Measurements from ENCODE around the gene SPSB3.
"Not testable (repeated sequence)": the region's sequence is repeated elsewhere in the genome, so short reads cannot be mapped to it uniquely, and the experiment has no call there.

SPSB3 gene

DNA sequence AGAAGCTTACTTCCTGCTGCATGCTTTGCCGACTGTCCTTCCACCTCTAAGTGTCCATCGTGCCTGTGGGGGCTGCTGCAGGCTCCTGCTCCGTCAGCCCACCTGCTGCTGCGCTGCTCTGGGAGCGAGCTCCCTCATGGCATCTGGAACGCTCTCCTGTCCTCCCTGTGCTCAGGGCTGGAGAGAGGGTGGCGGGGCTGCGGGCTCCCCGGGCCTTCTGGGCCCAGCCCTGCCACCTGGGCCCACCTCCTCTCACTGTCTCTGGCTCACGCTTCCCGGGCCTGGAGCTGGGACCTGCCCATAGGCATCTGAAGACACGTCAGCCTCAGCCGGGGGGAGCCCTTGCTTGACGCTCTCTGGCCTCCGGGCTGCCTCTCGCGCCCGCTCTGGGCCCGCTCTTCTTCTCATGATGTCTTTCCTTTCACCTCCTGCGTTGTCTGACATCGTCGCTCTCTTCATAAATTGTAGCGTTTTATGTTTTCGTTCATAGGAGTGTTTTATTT lies 38.0 kb downstream of the SPSB3 start:
- no peak for DNase-seq (ENCODE audit: low read depth in 1 of 2, low spot score in 1 of 2)

DNA sequence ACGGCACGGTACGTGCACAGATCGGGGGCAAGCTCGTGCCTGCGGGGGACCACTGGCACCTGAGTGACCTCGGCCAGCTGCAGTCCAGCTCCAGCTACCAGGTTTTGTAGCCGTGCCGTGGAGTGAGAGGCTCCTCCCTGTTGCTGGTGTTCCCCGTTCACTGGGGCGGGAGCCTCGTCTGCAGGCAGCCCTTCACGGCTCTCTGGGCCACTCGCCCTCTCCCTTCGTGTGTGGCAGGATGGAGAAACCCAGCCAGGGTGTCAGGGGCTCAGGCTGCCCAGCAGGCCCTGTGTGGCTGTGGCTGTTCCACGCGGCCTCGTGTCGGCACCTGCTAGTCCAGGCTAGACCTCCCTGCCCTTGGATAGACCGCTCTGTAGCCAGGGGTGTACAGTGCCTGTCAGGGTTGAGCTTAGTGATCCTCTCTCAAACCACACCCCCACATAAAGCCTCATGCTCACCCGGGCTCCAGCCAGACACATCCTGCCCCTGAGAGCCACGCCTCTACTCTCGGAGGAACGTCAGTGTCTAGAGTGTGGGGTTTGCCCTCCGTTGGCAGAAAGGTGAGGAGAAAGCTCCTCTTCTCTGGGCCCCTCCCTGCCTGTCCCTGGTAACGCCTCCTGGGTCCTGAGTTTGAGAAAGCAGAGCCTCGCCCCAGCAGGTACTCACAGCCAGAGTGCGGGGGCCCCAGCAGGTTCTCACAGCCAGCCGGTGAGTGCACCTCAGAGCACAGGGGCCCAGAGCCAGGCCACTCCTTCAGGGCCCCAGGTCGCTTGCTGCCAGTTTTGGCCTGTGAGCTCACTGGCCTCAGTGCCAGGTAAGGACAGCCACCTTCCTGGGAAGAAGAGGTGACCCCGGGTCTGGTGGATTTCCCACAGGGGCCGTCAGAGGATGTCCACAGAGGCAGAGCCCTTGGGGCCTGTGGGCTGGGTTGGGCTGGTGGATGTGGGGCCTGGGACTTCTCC lies 38.7 kb downstream of the SPSB3 start:
- no peak for DNase-seq (ENCODE audit: low read depth in 1 of 2, low spot score in 1 of 2)

DNA sequence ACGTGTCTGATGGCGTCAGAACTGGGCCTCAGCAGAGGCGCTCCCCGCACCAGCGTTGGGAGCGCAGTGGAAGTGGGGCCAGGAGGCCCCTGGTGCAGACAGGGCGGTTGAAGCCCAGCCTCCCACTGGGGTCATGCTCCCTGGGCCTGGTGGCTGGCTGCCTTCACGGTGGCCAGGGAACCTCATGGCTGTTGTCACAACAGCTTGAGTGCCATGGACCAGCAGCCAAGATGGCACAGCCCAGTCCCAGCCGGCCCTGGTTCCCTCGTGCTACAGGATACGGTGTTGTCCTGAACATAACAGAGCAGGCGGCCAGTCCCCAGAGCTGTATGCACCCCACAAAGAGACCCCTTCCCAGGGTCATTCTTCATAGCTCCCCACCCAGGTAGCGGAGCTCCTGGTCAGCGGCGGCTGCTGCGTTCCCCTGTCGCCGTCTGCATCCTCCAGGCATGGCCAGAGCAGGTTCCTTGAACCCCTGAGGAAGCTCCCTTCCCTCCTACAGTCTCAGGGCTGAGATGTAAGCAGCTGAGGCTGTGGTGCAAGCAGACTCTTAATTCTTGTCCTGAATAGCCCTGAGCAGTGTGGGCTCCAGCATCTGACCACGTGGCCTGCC lies 40.7 kb downstream of the SPSB3 start:
- no peak for DNase-seq (ENCODE audit: low read depth in 1 of 2, low spot score in 1 of 2)

GRCh38 chr16:1740781-1741490 lies 41.4 kb downstream of the SPSB3 start:
- no peak for DNase-seq (ENCODE audit: low read depth in 1 of 2, low spot score in 1 of 2)

DNA sequence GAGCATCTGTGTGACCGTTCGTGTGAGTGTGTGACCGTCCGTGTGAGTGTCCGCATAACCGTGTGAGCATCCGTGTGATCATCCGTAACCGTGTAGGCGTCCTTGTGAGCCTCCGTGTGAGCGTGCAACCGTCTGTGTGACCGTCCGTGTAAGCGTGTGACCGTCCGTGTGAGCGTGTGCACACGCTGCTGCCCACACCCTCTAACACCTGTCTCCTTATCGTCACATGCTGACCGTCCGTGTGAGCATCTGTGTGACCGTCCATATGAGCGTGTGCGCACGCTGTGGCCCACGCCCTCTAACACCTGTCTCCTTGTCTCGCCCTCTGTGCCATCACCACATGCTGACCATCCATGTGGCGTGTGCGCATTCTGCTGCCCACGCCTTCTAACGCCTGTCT lies 42.1 kb downstream of the SPSB3 start:
- DNase-seq (ENCODE audit: low read depth in 1 of 2, low spot score in 1 of 2), result no peak

- no peak for DNase-seq (ENCODE audit: low read depth in 1 of 2, low spot score in 1 of 2)
These were observed 47.6 kb downstream of the SPSB3 start for GRCh38 chr16:1734816-1735215.

- DNase-seq (ENCODE audit: low read depth in 1 of 2, low spot score in 1 of 2), result no peak
These were observed 48.2 kb downstream of the SPSB3 start for GRCh38 chr16:1734123-1734522.

DNA sequence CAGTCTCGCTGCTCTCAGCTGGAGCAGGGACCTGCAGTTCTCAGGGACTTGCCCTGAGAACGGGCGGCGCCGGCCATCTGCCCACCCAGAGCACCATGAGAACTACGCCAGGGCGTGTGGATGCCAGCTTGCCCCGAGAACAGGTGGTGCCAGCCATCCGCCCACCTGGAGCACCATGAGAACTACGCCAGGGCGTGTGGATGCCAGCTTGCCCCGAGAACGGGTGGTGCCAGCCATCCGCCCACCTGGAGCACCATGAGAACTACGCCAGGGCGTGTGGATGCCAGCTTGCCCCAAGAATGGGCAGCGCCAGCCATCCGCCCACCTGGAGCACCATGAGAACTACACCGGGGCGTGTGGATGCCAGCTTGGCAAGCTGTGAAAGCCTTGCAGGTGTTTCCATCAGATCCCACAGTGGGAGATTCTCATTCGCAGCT lies 49.8 kb downstream of the SPSB3 start:
- DNase-seq (ENCODE audit: low read depth in 1 of 2, low spot score in 1 of 2), result not testable (repeated sequence)

DNA sequence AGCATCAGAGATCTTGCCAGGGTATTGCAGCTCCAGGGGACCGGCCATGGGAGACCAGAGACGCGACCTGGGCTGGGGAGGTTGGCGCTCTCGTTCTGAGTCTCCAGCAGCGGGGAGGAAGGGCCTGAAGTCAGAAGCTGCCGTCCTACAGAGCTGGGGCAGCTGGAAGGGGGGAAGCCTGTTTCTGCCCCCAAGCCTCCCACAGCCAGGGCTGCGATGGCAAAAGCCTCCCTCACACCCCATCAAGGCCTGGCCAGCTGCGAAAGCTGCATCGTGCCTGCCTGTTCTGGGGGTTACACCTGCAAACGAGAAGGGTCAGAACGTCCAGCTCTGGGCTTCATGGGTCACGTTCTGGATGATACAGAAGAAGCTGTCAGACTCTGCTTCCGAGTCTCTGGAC lies 50.3 kb downstream of the SPSB3 start:
- no peak for DNase-seq (ENCODE audit: low read depth in 1 of 2, low spot score in 1 of 2)

GRCh38 chr16:1731603-1732002 lies 50.8 kb downstream of the SPSB3 start:
- DNase-seq (ENCODE audit: low read depth in 1 of 2, low spot score in 1 of 2), result no peak

- DNase-seq (ENCODE audit: low read depth in 1 of 2, low spot score in 1 of 2), result no peak
These were observed 51.3 kb downstream of the SPSB3 start for GRCh38 chr16:1731073-1731472.

GRCh38 chr16:1729445-1729844 lies 52.9 kb downstream of the SPSB3 start:
- DNase-seq (ENCODE audit: low read depth in 1 of 2, low spot score in 1 of 2), result no peak

GRCh38 chr16:1729026-1729425 lies 53.3 kb downstream of the SPSB3 start:
- no peak for DNase-seq (ENCODE audit: low read depth in 1 of 2, low spot score in 1 of 2)

DNA sequence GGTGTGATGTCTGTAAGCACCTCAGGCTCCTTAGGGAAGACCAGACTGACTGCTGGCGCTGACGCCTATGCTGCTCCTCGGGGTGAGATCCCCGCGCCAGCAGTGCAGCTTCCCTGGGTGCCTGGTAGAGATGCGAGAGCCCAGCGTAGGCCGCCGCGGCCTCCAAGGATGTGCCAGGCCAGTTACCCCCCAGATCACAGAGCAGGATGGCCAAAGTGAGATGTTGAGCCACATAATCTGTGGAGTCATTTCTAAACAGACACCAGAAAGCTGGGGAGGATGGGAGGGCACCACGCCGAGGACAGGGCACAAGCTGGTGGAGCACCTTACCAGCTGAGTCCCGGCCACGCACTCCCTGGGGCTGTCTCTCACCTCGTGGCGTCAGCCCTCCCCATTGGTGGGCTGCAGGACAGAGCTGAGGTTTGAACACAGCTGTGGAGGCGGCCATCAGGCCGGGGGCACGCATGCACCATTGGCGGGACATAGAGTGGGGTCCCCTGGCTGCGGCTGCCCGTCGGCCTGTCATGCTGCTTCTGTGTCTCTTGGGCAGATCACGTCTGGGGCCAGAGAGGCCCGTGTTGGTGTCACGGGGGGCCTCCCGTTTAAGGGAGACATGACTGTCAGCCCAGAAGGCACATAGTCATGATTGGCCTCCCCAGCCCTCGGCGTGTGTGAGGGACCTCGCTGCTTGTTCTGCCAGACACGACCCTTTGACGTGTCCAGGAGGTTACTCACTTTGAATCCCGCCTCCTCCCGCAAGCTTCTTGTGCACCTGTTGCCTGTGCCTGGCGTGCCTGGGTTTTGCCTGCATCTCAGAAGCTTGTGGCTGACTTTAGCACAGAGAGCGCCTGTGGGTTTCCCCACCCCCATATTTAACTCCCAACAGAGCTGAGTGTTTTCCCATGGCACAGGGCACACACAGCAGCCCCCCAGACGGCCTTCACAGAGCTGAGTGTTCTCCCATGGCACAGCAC lies 54.4 kb downstream of the SPSB3 start:
- no peak for DNase-seq (ENCODE audit: low read depth in 1 of 2, low spot score in 1 of 2)

Measured in activated CD4-positive, alpha-beta T cell treated with anti-CD3 and anti-CD28 coated beads, Interleukin-2, amount 50 U/mL, for 24 hours (primary cell).